ENCODE results near the gene ZNF454.

The ZNF454 gene

GRCh38 chr5:178993236-178993765 lies 52.3 kb downstream of the ZNF454 start:
- DNase-seq (ENCODE audit: low read depth), result no peak

DNA sequence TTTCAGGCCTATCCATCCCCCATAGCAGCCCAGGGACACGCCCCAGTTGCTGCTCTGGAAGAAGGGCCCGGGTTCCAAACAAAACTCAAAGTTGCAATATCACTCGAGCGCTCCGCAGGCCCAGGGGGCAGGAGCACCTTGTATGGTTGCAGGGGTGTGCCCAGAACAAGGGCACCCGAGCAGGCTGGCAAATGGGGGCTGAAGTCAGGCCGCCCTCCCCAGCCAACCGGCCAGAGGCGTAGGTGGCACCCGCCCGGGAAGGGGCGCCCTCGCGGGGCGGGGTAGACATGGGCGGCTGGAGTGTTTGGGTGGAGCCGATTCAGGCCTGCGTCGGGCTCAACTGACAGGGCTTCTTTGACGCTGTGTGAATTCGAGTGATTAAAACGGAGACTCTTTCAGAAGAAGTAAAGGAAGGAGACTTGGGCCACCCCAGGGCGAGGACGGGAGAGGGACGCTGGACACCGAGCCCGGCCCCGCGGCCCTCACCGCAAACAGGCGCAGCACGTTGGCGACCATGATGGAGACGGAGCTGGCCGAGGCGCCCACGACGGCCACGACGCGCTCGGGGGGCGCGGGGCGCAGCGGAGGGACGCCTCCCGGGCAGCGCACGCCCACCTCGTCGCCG lies 53.1 kb downstream of the ZNF454 start:
- DNase-seq (ENCODE audit: low read depth), result no peak

DNA sequence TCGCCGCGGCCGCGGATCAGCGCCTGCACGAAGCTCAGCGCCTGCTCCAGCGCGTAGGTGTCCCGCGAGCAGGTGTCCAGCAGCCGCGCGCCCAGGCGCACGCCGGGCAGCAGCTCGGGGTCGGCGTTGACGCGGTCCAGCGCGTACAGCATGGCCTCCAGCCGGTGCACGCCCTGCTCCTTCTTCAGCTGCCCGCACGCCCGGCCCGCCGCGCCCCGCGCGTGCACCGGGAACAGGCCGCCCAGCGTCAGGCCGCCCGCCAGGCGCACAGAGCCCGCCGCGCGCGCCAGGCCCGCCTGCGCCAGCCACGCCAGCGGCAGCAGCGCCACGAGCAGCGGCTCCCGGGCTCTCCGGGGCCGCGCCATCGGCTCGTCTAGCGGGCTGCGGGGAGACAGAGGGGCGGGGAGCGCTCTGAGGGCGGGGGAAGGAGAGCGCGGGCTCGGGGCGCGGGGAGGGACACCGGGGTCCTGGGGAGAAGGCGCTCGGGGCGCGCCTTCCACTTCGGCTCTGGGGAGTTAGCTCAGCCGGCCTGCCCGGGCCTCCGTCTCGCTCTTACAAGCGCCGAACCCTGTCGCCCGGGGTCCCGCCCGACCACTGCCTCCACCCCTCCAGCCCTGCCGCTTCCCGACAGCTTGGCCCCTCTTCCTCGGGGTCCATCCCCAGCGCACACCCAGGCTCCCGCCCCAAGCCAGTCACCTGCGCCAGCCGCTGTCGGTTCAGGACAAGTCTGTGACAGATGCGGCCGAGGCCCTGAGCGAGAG lies 53.8 kb downstream of the ZNF454 start, which contains the start of gene GRM6:
Gene GRM6, minus strand, starts transcription at position 741 of the 761 bp plus-strand sequence. Its CDS starts 376 bp downstream, at position 365.
- no peak for DNase-seq (ENCODE audit: low read depth)

- no peak for DNase-seq (ENCODE audit: low read depth)
Observed at GRCh38 chr5:178995341-178995690, 54.3 kb downstream of the ZNF454 start.

GRCh38 chr5:178996156-178996555 lies 55.2 kb downstream of the ZNF454 start:
- no peak for DNase-seq (ENCODE audit: low read depth)

- no peak for DNase-seq (ENCODE audit: low read depth)
Observed at GRCh38 chr5:178997191-178997590, 56.2 kb downstream of the ZNF454 start.

GRCh38 chr5:178998441-178998840 lies 57.4 kb downstream of the ZNF454 start:
- no peak for DNase-seq (ENCODE audit: low read depth)

DNA sequence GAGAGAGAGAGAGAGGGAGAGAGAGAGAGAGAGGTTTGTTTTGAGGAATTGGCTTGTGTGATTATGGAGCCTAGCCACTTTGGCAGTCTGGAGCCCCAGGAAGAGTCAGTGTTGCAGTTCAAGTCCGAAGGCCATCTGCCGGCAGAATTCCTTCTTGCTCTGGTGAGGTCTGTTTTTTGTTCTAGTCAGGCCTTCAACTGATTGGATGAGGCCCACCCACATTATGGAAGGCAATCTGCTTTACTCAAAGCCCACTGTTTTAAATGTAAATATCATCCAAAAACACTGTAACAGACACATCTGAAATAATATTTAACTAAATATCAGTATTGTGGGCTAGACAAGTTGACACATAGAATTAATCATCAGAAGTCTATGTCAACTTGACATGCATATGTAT lies 65.6 kb downstream of the ZNF454 start:
- no peak for DNase-seq (ENCODE audit: low read depth)

GRCh38 chr5:179008667-179009066 lies 67.7 kb downstream of the ZNF454 start:
- no peak for DNase-seq (ENCODE audit: low read depth)

All from stimulated activated CD8-positive, alpha-beta memory T cell treated with anti-CD3 and anti-CD28 coated beads, Interleukin-12 subunit alpha, Interleukin-12 subunit beta, amount 100 ng/mL, for 1 hour (primary cell).